ENCODE results near the gene HSDL2.

Gene HSDL2

GRCh38 chr9:112349008-112349333 lies 30.9 kb upstream of the HSDL2 start:
- peak overlapping the region; percentile 59 for H3K4me3 ChIP-seq (ENCODE audit: low read length, poor library complexity, severe bottlenecking)
- no peaks in the 10 kb centered on the region for H3K9me2 ChIP-seq (replicated peaks; ENCODE audit: low read depth, low read length)
- no peaks in the 10 kb centered on the region for H4K20me1 ChIP-seq (ENCODE audit: insufficient read depth, low read length, poor library complexity, severe bottlenecking)
- H3K27me3 ChIP-seq (ENCODE audit: insufficient read depth, low read length, poor library complexity, severe bottlenecking): peaks cover 23% of the 10 kb centered on the region
- peak overlapping the region; percentile 52 for H3K4me2 ChIP-seq (ENCODE audit: low read depth, low read length, poor library complexity, severe bottlenecking)
- H3K9me3 ChIP-seq (ENCODE audit: insufficient read depth, low read depth, low read length): no peaks in the 10 kb centered on the region
- H3K9ac ChIP-seq (ENCODE audit: low read depth, low read length, poor library complexity, severe bottlenecking): no peak overlapping the region
- H3F3A ChIP-seq (ENCODE audit: low read depth): no peaks in the 10 kb centered on the region
- no peaks in the 10 kb centered on the region for H3K4me1 ChIP-seq (ENCODE audit: insufficient read depth, low read length, poor library complexity, severe bottlenecking)
- no peaks in the 10 kb centered on the region for H3K36me3 ChIP-seq (ENCODE audit: insufficient read depth, low read length)
- TF ChIP-seq EZH2phosphoT487 (IDR thresholded peaks at IDR 0.05; ENCODE audit: borderline replicate concordance) (no peak), CTCF (conservative IDR thresholded peaks at IDR 0.05; ENCODE audit: low read length) (no peak)
- no peaks in the 10 kb centered on the region for H3K79me2 ChIP-seq (ENCODE audit: insufficient read depth, low read length)
- H2AFZ ChIP-seq (ENCODE audit: low read length): no peak overlapping the region; the same call in 1 of the 2 replicates

- TF ChIP-seq EZH2phosphoT487 (IDR thresholded peaks at IDR 0.05; ENCODE audit: borderline replicate concordance): no peak
- no peaks in the 10 kb centered on the region for H3K9me3 ChIP-seq (ENCODE audit: insufficient read depth, low read depth, low read length)
- no peaks in the 10 kb centered on the region for H3K9me2 ChIP-seq (replicated peaks; ENCODE audit: low read depth, low read length)
- H3F3A ChIP-seq (ENCODE audit: low read depth): no peaks in the 10 kb centered on the region
- peaks cover 27% of the 10 kb centered on the region for H3K27me3 ChIP-seq (ENCODE audit: insufficient read depth, low read length, poor library complexity, severe bottlenecking)
- no peaks in the 10 kb centered on the region for H3K36me3 ChIP-seq (ENCODE audit: insufficient read depth, low read length)
- no peak overlapping the region for H2AFZ ChIP-seq (ENCODE audit: low read length)
- no peaks in the 10 kb centered on the region for H3K4me1 ChIP-seq (ENCODE audit: insufficient read depth, low read length, poor library complexity, severe bottlenecking)
- H3K79me2 ChIP-seq (ENCODE audit: insufficient read depth, low read length): no peaks in the 10 kb centered on the region
- H3K4me3 ChIP-seq (ENCODE audit: low read length, poor library complexity, severe bottlenecking): no peak overlapping the region
- no peaks in the 10 kb centered on the region for H4K20me1 ChIP-seq (ENCODE audit: insufficient read depth, low read length, poor library complexity, severe bottlenecking)
- H3K4me2 ChIP-seq (ENCODE audit: low read depth, low read length, poor library complexity, severe bottlenecking): no peak overlapping the region
- H3K9ac ChIP-seq (ENCODE audit: low read depth, low read length, poor library complexity, severe bottlenecking): no peak overlapping the region
Measured at GRCh38 chr9:112351184-112351583, 28.7 kb upstream of the HSDL2 start.

GRCh38 chr9:112352209-112352608 lies 27.7 kb upstream of the HSDL2 start:
- H3K4me3 ChIP-seq (ENCODE audit: low read length, poor library complexity, severe bottlenecking): no peak overlapping the region
- H3K36me3 ChIP-seq (ENCODE audit: insufficient read depth, low read length): no peaks in the 10 kb centered on the region
- H3K79me2 ChIP-seq (ENCODE audit: insufficient read depth, low read length): no peaks in the 10 kb centered on the region
- H3K4me1 ChIP-seq (ENCODE audit: insufficient read depth, low read length, poor library complexity, severe bottlenecking): no peaks in the 10 kb centered on the region
- H3K9me2 ChIP-seq (replicated peaks; ENCODE audit: low read depth, low read length): no peaks in the 10 kb centered on the region
- no peaks in the 10 kb centered on the region for H3F3A ChIP-seq (ENCODE audit: low read depth)
- no peaks in the 10 kb centered on the region for H4K20me1 ChIP-seq (ENCODE audit: insufficient read depth, low read length, poor library complexity, severe bottlenecking)
- H2AFZ ChIP-seq (ENCODE audit: low read length): no peak overlapping the region
- no peak overlapping the region for H3K9ac ChIP-seq (ENCODE audit: low read depth, low read length, poor library complexity, severe bottlenecking)
- peaks cover 27% of the 10 kb centered on the region for H3K27me3 ChIP-seq (ENCODE audit: insufficient read depth, low read length, poor library complexity, severe bottlenecking)
- no peaks in the 10 kb centered on the region for H3K9me3 ChIP-seq (ENCODE audit: insufficient read depth, low read depth, low read length)
- TF ChIP-seq CTCF (conservative IDR thresholded peaks at IDR 0.05; ENCODE audit: low read length) (no peak), EZH2phosphoT487 (IDR thresholded peaks at IDR 0.05; ENCODE audit: borderline replicate concordance) (no peak)
- no peak overlapping the region for H3K4me2 ChIP-seq (ENCODE audit: low read depth, low read length, poor library complexity, severe bottlenecking)

GRCh38 chr9:112354081-112354743 lies 25.7 kb upstream of the HSDL2 start:
- Histone ChIP-seq H3K36me3 (ENCODE audit: insufficient read depth, low read length) (no peaks in the 10 kb centered on the region), H3F3A (ENCODE audit: low read depth) (no peaks in the 10 kb centered on the region), H3K4me3 (ENCODE audit: low read length, poor library complexity, severe bottlenecking) (no peak overlapping the region), H3K4me1 (ENCODE audit: insufficient read depth, low read length, poor library complexity, severe bottlenecking) (no peaks in the 10 kb centered on the region), H4K20me1 (ENCODE audit: insufficient read depth, low read length, poor library complexity, severe bottlenecking) (no peaks in the 10 kb centered on the region), H3K9me2 (replicated peaks; ENCODE audit: low read depth, low read length) (no peaks in the 10 kb centered on the region), H3K79me2 (ENCODE audit: insufficient read depth, low read length) (no peaks in the 10 kb centered on the region), H3K9me3 (ENCODE audit: insufficient read depth, low read depth, low read length) (no peaks in the 10 kb centered on the region), H3K9ac (ENCODE audit: low read depth, low read length, poor library complexity, severe bottlenecking) (no peak overlapping the region), H2AFZ (ENCODE audit: low read length) (no peak overlapping the region), H3K27me3 (ENCODE audit: insufficient read depth, low read length, poor library complexity, severe bottlenecking) (peaks cover 27% of the 10 kb centered on the region), H3K4me2 (ENCODE audit: low read depth, low read length, poor library complexity, severe bottlenecking) (no peak overlapping the region)
- TF ChIP-seq EZH2phosphoT487 (IDR thresholded peaks at IDR 0.05; ENCODE audit: borderline replicate concordance): peak; percentile 15; the same call in 1 of the 2 replicates
- TF ChIP-seq CTCF (conservative IDR thresholded peaks at IDR 0.05; ENCODE audit: low read length): no peak

Data from Loucy (cell line).